GM18505 (cell line): ENCODE data around the gene URAD.

Experiments
- ATAC-seq: cut with Tn5 transposase; IDR thresholded peaks from one replicate; pipeline ENCODE4 v1.9.1; 2021; ENCODE audit not compliant: unreplicated experiment
- POLR2A ChIP-seq: IDR thresholded peaks from 4 replicates; pipeline ENCODE4 v1.6.1; 2011; ENCODE audit warnings: borderline replicate concordance; ENCODE audit not compliant: insufficient read depth, insufficient read length; ENCODE audit errors: extremely low read depth

The URAD gene

GRCh38 chr13:27942972-27943371 lies 45.5 kb downstream of the URAD start:
- ATAC-seq: no peak

GRCh38 chr13:27933580-27934328 lies 54.7 kb downstream of the URAD start:
- no peak for TF ChIP-seq POLR2A
- no peak for ATAC-seq

More at GRCh38 chr13:27942972-27943371, 45.5 kb downstream of the URAD start:
- no peak for TF ChIP-seq POLR2A

GRCh38 chr13:27933118-27933517 lies 55.4 kb downstream of the URAD start:
- TF ChIP-seq POLR2A: no peak
- ATAC-seq: no peak

GRCh38 chr13:27929868-27930267 lies 58.6 kb downstream of the URAD start:
- TF ChIP-seq POLR2A: no peak
- no peak for ATAC-seq

GRCh38 chr13:27928805-27929753 lies 59.4 kb downstream of the URAD start:
- ATAC-seq: no peak
- TF ChIP-seq POLR2A: no peak

- no peak for ATAC-seq
- TF ChIP-seq POLR2A: no peak
Measured at GRCh38 chr13:27928353-27928804, 60.1 kb downstream of the URAD start.
